Measurements from ENCODE around the gene VCPKMT.

DNA sequence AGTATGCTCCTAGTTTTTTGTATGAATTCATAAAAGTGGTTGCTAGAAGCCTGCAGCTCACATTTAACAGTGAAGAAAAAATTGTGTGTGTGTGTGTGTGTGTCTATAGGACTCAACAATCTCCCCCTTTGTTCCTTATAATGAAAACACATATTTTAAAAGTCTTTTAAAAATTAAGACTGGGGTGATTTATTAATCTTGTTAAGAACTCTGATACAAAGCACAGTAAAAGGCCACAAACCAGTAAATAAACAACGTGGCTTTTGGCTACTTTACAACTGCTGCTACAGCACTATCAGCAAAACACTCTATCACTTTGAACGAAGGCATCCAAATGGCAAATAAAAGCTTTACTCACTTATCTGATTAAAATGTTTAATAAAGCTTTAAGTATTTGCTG is 594 bp upstream of the VCPKMT start:
- TF ChIP-seq, protein P1, sequence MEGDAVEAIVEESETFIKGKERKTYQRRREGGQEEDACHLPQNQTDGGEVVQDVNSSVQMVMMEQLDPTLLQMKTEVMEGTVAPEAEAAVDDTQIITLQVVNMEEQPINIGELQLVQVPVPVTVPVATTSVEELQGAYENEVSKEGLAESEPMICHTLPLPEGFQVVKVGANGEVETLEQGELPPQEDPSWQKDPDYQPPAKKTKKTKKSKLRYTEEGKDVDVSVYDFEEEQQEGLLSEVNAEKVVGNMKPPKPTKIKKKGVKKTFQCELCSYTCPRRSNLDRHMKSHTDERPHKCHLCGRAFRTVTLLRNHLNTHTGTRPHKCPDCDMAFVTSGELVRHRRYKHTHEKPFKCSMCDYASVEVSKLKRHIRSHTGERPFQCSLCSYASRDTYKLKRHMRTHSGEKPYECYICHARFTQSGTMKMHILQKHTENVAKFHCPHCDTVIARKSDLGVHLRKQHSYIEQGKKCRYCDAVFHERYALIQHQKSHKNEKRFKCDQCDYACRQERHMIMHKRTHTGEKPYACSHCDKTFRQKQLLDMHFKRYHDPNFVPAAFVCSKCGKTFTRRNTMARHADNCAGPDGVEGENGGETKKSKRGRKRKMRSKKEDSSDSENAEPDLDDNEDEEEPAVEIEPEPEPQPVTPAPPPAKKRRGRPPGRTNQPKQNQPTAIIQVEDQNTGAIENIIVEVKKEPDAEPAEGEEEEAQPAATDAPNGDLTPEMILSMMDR (conservative IDR thresholded peaks at IDR 0.05), result no peak
- TF ChIP-seq EZH2 (IDR thresholded peaks at IDR 0.05; ENCODE audit: low read depth), result no peak

All from PC-9 (cell line).